HPDE6-E6E7 (cell line): ENCODE results near the gene SLC6A8.
"Not testable (repeated sequence)": the region's sequence is repeated elsewhere in the genome, so short reads cannot be mapped to it uniquely, and the experiment has no call there.

Source experiments
- DNase-seq: peaks from one replicate; pipeline ENCODE4 v3.0.0; 2011; ENCODE audit warnings: missing footprints; ENCODE audit errors: extremely low spot score

The SLC6A8 gene

GRCh38 chrX:153731117-153731844 lies 43.6 kb downstream of the SLC6A8 start:
- DNase-seq, result no peak

GRCh38 chrX:153731845-153732215 lies 44.1 kb downstream of the SLC6A8 start:
- no peak for DNase-seq

- DNase-seq, result peak; percentile 48
Observed at GRCh38 chrX:153732401-153732800, 44.7 kb downstream of the SLC6A8 start.

- DNase-seq, result no peak
Observed at GRCh38 chrX:153733651-153734240, 46.0 kb downstream of the SLC6A8 start.

- DNase-seq, result no peak
Observed at GRCh38 chrX:153734871-153735270, 47.1 kb downstream of the SLC6A8 start.

GRCh38 chrX:153735274-153735673 lies 47.5 kb downstream of the SLC6A8 start:
- DNase-seq, result no peak

DNA sequence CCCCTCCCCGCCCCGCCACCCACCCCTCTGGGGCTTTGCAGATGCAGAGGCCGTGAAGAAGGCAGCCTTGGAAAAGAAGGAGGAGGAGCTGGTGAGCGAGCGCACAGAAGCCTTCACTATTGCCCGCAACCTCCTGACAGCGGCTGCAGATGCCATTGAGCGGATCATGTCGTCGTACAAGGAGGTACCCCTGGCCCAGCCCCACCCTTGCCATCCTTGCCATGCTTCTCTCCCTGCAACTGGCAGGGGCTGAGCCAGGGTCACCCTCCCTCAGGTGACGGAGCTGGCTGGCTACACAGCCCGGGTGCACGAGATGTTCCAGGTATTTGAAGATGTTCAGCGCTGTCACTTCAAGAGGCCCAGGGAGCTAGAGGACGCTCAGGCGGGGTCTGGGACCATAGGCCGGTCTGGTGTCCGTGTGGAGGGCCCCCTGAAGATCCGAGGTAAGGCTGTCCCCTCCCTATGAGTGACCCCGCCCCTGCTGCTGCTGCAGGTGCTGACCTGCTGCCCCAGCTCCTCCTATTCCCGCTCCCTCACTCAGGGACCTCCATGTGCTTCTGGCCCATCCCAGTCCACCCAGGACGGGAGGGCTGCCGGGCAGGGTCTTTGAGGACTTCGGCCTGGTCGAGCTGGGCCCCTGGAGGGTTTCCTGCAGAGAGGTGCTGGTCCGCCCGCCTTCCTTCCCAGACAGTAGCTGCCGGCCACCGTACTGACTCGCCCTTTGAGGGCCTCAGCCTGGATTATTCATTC lies 48.5 kb downstream of the SLC6A8 start:
- DNase-seq, result no peak

GRCh38 chrX:153736871-153737441 lies 49.2 kb downstream of the SLC6A8 start:
- no peak for DNase-seq

GRCh38 chrX:153738056-153738605 lies 50.4 kb downstream of the SLC6A8 start:
- no peak for DNase-seq

DNA sequence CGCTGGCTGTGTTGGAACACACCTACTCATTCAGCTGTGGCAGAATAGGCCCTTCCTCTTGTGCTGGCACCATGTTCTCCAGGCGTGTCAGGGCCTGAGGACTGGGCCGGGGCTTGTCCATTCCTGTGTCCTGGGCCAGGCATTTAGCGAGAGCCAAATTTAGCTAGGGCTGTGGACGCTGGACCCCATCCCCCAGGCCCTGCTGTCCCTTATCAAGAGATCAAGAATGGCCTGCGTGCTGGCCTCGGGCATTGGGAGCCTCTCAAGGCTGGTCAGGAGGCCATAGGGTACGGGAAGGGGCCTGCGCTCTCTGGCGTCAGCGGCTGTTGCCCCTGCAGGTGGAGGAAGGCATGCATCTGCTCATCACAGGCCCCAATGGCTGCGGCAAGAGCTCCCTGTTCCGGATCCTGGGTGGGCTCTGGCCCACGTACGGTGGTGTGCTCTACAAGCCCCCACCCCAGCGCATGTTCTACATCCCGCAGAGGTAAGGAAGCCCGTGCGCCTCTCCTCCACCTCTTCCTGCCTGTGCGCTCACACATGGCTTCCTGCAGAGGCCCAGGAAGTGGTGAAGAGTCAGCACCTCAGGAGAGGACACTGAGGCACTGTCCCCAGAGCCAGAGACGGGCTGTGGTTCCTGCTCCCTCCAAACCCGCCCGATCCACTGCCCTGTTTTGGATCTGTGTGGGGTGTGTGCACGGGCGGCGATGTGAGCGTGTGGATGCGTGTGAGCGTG lies 52.2 kb downstream of the SLC6A8 start:
- DNase-seq, result peak; percentile 68

GRCh38 chrX:153740631-153741222 lies 53.0 kb downstream of the SLC6A8 start:
- no peak for DNase-seq

GRCh38 chrX:153741446-153741845 lies 53.7 kb downstream of the SLC6A8 start:
- no peak for DNase-seq

DNA sequence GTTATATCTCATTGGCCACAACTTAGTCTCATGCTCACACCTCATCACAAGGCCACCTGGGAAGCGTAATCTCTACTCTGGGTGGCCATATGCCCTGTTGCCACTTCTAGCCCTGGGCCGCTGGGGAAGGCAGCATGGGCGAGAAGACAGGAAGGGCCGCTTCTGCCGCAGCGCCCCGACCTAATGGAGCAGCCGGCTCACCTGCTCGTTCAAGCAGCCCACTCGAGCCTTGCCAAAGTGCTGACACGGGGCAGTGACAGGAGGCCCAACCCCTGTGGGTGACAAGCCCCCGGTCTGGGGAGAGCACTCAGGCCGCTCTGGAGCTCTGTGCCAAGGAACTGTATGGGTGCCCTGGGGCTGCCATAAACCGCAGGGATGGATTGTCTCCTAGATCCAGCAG lies 54.4 kb downstream of the SLC6A8 start:
- not testable (repeated sequence) for DNase-seq

GRCh38 chrX:153742796-153743467 lies 55.2 kb downstream of the SLC6A8 start:
- not testable (repeated sequence) for DNase-seq

DNA sequence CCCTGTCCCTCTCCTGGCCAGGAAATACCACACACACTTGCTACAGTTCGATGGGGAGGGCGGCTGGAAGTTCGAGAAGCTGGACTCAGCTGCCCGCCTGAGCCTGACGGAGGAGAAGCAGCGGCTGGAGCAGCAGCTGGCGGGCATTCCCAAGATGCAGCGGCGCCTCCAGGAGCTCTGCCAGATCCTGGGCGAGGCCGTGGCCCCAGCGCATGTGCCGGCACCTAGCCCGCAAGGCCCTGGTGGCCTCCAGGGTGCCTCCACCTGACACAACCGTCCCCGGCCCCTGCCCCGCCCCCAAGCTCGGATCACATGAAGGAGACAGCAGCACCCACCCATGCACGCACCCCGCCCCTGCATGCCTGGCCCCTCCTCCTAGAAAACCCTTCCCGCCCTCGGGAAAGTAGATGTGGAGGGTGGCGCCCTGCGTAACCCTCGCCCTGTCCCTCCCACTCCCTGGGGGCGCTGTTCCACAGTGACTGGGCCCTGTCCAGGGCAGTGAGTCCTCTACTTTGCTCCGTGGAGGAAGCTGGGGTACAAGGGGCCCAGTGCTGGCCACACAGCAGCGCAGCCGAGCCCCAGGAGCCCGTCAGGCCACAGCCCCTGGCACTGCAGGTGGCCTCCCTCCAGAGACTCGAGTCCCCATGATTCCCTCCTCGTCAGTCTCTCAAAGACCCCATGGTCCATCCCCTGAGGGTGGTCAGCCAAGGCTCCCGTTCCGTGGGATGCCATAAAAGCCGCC lies 55.9 kb downstream of the SLC6A8 start:
- not testable (repeated sequence) for DNase-seq

DNA sequence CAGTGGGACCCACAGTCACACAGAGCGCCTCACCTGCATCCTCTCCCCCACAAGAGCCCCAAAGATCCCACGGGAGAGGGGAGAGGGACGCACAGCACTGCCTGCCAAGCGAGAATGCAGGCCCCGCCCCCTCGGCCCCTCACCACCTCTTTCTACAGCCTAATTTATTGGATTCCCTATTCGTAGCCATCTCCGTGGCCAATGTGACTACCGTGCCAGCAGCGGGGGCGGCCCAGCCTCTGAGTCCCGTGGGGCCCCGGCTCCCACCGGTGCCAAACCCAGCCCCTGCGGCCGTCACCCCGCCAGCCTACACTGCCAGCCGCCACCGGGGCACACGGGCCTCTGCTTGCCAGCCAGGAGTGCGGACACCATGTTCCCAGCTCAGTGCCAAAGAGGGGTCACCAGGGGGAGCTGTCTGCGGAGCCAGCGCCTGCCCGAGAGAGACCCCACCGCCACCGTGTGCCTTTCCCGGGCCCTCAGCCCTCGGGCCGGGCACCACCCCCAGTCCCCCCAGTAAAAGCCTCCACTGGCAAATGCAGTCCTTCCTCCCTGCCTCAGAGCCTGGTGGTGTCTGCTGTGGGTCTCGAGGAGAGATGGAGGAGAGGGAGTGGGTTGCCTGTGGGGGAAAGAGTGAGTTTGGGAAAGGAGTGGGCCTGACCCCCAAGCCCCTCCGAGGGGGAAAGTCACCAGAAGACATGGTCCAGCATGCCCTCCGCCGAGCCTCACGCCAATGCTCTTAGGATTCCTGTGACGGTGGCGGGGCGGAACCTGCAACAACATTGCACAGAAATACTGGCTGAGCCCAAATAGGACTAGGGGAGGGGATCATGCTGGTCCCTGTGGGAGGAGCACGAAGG lies 56.7 kb downstream of the SLC6A8 start:
- no peak for DNase-seq

- not testable (repeated sequence) for DNase-seq
Observed at GRCh38 chrX:153745067-153745433, 57.3 kb downstream of the SLC6A8 start.
